CD4-positive, alpha-beta T cell treated with Interferon gamma for 1 hour (primary cell): ENCODE measurements around the gene MECR.
A peak's percentile ranks its signal among the peaks of the same experiment; 100 is the strongest.

ENCODE experiments used
- DNase-seq: peaks from one replicate; pipeline ENCODE4 v3.0.0-alpha.2; 2020

The MECR gene, protein sequence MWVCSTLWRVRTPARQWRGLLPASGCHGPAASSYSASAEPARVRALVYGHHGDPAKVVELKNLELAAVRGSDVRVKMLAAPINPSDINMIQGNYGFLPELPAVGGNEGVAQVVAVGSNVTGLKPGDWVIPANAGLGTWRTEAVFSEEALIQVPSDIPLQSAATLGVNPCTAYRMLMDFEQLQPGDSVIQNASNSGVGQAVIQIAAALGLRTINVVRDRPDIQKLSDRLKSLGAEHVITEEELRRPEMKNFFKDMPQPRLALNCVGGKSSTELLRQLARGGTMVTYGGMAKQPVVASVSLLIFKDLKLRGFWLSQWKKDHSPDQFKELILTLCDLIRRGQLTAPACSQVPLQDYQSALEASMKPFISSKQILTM

GRCh38 chr1:29230553-29231378 lies at the start of gene MECR:
Gene MECR (minus strand): TSS chr1:29230934. CDS start chr1:29230906, 28 bp downstream.
- DNase-seq, result peak; percentile 92

- DNase-seq, result no peak
Observed at GRCh38 chr1:29279951-29280391, 49.2 kb upstream of the MECR start.

GRCh38 chr1:29279406-29279805 lies 48.7 kb upstream of the MECR start:
- no peak for DNase-seq

GRCh38 chr1:29278124-29278523 lies 47.4 kb upstream of the MECR start:
- no peak for DNase-seq

DNA sequence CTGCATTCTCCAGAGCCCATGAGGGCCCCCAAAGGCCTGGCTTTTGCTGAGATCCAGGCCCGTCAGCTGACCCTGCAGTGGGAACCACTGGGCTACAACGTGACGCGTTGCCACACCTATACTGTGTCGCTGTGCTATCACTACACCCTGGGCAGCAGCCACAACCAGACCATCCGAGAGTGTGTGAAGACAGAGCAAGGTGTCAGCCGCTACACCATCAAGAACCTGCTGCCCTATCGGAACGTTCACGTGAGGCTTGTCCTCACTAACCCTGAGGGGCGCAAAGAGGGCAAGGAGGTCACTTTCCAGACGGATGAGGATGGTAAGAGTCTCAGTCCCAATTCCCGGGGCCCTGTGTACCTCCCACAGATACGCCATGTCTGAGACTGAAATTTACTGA lies 44.7 kb upstream of the MECR start:
- DNase-seq, result no peak

GRCh38 chr1:29272147-29272907 lies 41.6 kb upstream of the MECR start:
- no peak for DNase-seq

DNA sequence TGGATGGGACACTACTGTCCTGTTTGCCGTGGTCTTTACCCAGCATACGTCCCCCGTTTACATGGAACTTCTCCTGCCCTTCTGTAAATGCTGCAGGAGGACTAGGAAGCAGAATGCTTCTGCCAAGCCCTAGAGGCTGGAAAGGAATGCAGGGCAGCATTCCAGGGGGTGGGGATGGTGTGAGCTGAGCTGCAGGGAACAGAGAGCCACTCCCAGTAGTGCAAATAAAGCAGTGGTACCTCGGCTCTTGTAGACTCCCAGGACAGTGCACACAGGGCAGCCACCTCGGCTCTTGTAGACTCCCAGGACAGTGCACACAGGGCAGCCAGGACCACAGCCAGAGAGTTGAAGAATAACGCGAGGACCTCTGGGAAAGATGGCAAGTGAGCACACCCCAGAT lies 41.0 kb upstream of the MECR start:
- DNase-seq, result no peak

DNA sequence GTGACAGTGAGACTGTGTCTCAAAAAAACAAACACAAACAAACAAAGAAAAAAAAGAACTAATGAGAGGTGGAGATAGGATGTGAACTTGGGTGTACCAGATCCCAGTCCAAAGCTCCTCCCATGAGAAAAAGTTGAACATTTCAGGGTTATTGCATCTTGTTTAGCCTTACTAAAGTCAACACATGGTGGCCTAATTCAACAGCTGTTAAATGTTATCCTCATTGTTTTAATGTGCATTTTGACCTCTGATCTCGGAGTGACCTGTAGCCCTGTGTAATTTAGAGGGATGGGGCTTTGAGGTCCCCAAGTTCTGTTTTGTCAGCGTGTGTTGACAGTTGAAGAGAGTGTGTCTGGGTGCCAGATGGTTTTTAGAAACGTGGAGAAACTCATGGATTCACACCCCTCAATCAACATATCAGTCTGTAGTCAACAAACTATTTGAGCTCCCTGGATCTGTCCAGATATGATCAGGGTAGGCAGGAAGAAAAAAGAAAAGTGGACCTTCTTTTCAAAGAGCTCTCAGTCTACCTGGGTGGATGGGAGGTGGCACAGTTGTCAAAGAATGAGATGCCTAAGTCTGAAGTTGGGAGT lies 40.3 kb upstream of the MECR start:
- no peak for DNase-seq

DNA sequence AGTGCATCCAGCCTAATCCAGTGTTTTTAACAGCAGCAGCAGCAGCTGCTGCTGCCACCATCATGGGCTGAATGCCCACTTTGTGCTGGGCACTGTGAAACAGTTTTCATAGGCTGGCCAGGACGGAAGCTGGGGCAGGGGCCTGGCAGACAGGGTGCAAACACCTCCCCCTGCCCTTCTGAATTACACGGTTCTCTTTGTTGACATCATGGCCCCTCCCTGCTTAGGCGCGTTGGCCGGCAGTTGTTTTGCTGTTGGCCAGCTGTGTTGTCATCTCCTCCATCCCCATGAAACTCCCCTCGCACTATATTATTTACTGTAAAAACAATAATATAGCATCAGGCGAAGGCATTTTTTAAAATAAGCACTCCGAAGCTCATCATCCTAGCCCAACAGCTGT lies 38.6 kb upstream of the MECR start:
- no peak for DNase-seq

- no peak for DNase-seq
Observed at GRCh38 chr1:29267321-29268070, 36.8 kb upstream of the MECR start.

DNA sequence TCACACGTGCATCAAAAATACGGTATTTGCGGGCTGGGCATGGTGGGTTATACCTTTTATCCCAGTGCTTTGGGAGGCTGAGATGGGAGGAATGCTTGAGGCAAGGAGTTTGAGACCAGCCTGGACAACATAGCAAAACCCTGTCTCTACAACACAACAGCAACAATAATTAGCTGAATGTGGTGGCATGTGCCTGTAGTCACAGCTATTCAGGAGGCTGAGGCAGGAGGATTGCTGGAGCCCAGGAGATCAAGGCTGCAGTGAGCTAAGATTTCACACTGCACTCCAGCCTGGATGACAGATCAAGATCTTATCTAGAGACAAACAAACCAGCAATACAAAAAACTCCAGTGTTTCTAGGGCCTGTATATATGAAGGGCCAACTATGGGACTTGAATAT lies 36.2 kb upstream of the MECR start:
- no peak for DNase-seq

GRCh38 chr1:29264773-29265389 lies 34.1 kb upstream of the MECR start:
- DNase-seq, result no peak

GRCh38 chr1:29260531-29260930 lies 29.8 kb upstream of the MECR start:
- DNase-seq, result no peak

- peak; percentile 4 for DNase-seq
Observed at GRCh38 chr1:29259802-29260441, 29.2 kb upstream of the MECR start.

DNA sequence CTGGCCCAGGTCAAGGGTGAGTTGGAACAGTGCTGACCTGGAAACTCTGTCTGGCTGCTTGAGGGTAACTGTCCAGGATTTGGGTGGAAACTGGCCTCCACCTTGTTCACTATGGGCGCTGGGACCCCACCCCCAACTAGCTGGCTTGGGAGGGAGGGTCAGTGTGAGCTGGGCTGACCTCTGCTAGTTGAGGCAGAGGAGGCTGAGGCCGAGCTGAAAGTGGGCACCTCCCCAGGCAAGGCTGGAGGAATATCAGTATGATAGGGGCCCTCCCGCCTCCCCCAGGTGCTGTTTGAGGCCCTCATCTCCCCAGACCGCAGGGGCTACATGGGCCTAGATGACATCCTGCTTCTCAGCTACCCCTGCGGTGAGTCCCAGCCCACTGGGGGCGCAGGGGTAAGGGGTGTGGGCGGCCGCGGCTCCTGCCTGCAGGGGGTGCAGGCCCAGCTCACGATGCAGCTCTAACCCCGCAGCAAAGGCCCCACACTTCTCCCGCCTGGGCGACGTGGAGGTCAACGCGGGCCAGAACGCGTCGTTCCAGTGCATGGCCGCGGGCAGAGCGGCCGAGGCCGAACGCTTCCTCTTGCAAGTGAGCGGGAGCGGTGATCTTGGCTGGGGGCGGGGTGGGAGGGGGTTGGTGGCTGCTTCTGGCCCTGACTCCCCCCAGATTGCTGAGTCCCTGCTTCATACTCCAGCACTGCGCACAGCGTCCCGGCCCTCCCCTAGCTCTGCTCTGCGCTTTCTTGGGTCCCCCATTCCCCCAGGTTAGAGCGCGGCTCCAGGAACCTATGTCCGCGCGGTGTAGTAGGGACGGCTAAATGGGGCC lies 28.5 kb upstream of the MECR start:
- DNase-seq, result no peak

GRCh38 chr1:29258189-29258975 lies 27.6 kb upstream of the MECR start:
- DNase-seq, result no peak

DNA sequence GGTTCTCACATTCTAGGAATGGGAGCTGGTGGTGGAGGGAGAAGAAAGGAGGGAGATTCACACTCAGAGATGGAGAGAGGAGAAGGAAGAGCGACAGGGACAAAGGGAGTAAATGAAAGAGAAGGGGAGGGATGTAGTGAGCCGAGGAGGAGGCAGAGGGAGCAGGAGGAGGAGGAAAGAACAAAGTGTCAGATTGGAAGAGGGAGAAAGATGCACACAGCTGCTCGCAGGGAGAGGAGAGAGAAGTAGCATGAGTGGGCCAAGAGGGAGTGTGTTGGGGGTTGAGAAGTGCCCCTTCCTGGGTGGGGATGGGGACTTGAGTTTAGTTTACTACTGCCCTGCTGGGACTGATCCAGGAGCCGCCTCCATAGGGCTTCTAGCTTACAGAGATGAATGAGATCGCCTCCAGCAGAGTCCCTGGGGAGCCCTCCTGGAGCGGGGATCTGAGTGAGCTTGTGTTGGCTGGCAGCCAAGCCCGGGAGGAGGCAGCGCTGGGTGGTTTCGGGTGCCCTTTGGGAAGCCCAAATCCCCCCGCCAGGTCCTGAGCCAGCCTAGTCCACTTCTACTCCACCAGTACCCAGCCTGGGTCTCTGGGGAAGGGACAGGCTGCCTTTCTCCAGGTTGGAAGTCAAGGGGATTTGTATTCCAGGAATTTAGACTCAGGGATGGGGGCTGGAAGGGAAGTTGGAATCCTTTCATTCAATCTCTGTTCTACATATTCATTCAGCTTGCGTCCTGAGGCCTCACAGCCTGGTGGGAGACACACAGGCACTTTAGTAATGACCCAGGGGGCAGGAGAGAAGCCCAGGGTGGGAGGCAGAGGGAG lies 26.5 kb upstream of the MECR start:
- DNase-seq, result no peak

- DNase-seq, result no peak
Observed at GRCh38 chr1:29256394-29256793, 25.7 kb upstream of the MECR start.
